ELR (cell line): ENCODE data around the gene ATP8B1.
A peak's percentile ranks its signal among the peaks of the same experiment; 100 is the strongest.
"Not testable (repeated sequence)": the region's sequence is repeated elsewhere in the genome, so short reads cannot be mapped to it uniquely, and the experiment has no call there.

Source experiments
- DNase-seq: peaks from one replicate; pipeline ENCODE4 v3.0.0-alpha.2; 2015; ENCODE audit warnings: low read depth

ATP8B1 gene

GRCh38 chr18:57764995-57765394 lies 38.1 kb downstream of the ATP8B1 start:
- DNase-seq = no peak

- no peak for DNase-seq
These were observed 39.0 kb downstream of the ATP8B1 start for GRCh38 chr18:57764087-57764486.

GRCh38 chr18:57762686-57763085 lies 40.4 kb downstream of the ATP8B1 start:
- DNase-seq = no peak

DNA sequence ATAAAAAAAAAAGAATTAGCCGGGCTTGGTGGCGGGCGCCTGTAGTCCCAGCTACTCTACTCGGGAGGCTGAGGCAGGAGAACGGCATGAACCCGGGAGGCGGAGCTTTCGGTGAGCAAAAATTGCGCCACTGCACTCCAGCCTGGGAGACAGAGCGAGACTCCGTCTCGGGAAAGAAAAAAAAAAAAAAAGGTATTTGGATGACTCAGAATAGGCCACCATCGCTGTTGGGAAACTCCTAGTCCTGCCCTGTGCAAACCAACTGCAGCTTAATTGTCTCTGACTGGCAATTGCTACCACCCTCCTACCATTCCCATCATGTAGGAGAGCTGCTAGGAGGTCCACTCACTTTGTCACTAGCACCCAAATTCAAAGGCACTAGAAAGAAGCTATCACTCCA lies 43.5 kb downstream of the ATP8B1 start:
- peak; percentile 38 for DNase-seq

- DNase-seq = no peak
These were observed 47.5 kb downstream of the ATP8B1 start for GRCh38 chr18:57755473-57756067.

DNA sequence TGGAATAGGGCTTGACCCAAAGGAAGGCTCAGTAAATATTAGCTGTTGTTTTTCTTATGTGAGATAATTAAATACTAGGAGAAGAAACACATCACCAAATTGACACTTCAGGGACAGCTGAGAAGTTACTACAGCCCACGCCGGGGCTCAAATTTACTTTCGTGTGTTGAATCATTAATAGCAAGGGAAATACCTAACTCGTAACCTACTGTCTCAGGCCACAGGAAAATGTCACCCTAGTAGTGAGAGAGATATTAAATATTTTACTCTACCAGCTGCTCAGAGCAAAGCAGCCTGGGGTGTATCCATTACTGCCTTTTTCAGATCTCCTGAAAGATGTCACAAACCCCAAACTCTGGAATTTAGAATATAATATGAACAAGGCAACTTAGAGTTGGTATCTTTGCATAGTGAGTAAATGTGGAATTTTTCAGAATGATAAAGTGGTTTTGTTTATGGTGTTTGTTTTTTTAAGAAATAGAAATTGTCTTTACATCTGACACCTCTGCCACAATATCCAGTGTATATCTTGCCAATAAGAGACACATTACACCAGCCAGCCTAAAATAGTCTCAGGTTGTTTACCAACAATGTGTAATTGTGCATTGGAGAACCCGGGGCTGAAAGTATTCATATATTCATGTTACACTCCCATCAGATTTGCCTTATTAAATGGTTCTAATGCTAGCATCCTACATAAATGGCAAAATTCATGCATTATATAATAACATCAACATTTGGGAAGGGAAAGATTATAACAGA lies 48.4 kb downstream of the ATP8B1 start:
- DNase-seq = no peak

GRCh38 chr18:57753063-57753462 lies 50.1 kb downstream of the ATP8B1 start:
- no peak for DNase-seq

DNA sequence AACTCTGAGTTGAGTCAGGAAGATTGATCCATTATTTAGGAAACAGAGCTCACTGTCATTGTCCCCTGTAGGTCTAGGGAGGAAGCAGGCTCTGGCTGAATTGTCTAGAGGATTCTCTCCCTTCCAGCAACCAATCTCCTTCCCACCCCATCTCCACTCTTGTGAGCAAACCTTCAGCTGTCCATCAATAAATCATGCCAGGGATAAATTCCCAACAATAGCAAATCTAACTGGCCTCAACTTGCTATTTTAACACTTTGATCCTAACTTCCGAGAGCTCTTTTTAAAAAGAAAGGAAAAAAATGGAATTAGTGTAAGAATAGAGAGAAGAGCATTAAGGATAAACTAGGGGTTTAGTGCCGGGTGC lies 53.5 kb downstream of the ATP8B1 start:
- no peak for DNase-seq

DNA sequence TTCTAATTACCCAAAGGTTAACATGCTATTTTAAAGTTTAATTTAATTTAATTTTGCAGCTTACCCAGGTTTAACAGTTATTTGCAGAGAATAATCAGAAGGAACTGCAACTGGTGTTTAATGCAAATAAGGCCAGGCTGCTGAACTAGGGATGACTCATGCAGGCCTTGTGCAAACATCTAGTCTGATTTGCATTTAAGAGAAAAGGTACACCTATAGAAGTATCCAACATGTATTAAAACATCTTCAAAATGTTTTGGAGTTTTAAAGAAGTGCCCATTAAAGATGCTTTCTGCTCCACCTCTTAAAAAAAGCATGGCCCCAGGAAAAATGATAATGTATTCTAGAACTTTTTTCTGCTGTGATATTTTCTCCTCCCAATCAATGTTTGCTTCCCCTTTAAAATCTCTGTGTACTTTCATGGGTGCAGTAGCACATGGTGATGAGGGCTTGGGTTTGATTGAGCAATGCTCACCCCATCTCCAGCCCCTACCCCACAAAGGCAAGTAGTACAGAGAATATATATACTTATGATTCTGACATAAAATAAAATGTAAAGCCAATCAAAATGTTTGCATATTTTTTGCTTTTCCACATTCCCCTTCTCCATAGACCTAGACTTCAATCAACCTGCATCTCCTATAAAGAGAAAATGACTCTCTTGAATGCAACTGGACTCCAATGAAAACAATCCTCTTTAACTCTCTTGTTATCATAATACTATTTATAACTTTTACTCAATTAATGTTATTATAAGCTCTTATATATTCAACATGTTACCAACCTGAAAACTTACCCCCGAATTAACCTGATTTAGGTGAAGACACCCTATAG lies 54.1 kb downstream of the ATP8B1 start:
- peak; percentile 64 for DNase-seq

GRCh38 chr18:57747809-57748680 lies 55.1 kb downstream of the ATP8B1 start:
- no peak for DNase-seq

GRCh38 chr18:57744211-57744694 lies 58.9 kb downstream of the ATP8B1 start:
- DNase-seq = no peak

- DNase-seq = peak; percentile 69
These were observed 60.1 kb downstream of the ATP8B1 start for GRCh38 chr18:57743008-57743407.

- DNase-seq = no peak
These were observed 61.8 kb downstream of the ATP8B1 start for GRCh38 chr18:57741273-57741672.

DNA sequence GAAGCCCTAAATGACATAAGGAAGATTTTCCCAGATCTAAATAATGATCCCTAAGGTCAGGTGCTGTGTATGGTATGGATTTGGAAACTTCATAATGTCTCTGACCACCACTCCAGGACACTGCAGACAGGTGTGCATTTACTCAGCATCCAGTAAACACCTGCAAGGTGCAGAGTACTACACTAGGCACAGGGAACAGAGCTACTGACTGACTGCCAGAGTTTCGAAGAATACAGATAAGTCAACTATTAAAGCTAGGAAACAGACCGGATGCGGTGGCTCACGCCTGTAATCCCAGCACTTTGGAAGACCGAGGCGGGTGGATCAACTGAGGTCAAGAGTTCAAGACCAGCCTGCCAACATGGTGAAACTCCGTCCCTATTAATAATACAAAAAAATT lies 65.0 kb downstream of the ATP8B1 start:
- DNase-seq = no peak

DNA sequence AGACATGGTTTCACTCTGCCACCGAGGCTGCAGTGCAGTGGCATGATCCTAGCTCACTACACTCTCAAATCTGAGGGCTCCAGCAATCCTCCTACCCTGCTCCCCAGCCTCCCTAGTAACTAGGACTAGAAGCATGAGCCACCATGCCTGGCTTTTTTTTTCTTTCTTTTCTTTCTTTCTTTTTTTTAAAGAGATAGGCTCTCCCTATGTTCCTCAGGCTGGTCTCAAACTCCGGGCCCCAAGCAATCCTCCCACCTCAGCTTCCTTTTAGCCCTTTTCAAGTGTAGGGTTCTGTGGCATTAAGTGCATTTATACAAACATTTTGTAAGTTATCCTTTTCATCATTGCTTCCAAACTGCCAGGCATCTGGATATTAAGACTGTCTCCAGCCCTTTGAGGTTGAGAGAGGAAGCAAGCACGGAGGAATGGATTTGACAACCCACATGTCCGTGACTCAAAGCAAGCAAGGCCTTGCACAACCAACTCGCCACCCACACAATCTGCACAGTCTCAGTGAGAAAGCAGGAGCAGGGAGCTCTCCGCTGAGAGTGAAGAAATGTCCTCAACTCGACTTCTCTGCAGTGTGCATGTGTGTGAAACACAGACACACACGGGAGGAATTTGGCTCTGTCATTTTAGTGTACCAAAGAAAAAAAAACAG lies 65.6 kb downstream of the ATP8B1 start:
- DNase-seq = peak; percentile 89

- DNase-seq = not testable (repeated sequence)
These were observed 68.1 kb downstream of the ATP8B1 start for GRCh38 chr18:57735042-57735441.

GRCh38 chr18:57733861-57734260 lies 69.3 kb downstream of the ATP8B1 start:
- no peak for DNase-seq

GRCh38 chr18:57730146-57730545 lies 73.0 kb downstream of the ATP8B1 start:
- no peak for DNase-seq

DNA sequence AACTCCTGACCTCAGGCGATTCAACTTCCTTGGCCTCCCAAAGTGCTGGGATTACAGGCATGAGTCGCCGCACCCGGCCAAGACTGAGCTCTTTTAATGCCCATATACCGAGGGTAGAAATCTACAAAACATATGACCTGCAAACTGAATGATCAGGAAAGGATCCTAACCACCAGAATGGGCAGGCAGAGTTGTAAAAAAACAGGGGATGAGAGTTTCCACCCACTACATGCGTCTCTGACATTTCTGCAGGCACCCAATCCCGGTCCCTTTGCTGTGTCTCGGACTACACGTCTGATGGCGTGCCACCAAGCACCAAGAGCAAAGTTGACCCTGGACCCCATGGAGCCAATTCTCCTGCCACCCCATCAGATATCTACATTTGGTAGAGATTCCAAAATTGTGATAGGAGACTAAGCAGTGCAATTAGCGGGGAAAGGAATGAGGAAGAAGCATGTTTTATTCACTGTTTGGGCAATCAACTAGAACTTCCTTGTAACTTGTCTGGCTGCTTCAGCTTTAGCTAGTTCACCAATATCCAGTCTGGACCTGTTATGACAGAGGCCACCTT lies 74.1 kb downstream of the ATP8B1 start:
- peak; percentile 52 for DNase-seq

DNA sequence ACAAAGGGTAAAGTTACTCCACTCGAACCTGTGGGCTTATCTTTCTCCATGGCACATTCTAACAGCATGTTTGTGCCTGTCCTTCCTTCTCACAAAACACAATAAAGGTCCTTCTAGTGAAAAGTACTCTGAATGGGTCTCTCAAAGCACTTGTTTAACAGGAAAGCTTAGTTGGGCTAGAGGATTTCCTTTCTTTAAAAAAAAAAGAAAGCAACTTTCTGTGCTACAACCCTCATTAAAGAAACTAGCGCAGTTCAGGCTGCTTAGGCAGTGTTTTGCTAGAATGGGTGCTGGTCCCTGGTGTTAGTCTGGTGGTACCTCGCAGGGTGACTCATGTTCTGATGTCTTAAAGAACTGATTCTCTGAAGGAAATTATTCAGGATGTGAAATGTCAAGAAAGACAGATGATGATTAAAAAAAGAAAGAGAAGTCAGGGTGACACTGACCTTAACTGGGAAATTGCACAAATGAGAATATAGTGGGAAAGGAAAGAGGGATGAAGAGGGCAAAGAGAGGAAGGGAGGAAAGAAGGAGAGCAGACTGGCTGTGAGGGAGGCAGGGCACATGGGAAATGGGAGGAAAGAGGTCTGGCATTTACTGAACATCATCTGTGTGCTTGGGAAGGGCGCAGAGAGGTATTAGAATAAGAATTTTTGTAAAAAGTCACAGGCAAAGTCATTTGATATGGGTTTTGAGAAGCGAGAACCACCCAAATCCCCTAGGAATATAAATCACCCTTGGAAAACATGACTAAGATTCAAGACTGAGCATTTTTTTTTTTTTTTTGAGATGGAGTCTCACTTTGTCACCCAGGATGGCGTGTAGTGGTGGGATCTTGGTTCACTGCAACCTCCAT lies 74.9 kb downstream of the ATP8B1 start:
- peak; percentile 52 for DNase-seq
